ENCODE data around the gene SLC22A31.

- no peak for TF ChIP-seq CTCF (IDR thresholded peaks at IDR 0.05; ENCODE audit: insufficient read depth, low read length, poor library complexity, severe bottlenecking)
- TF ChIP-seq EZH2phosphoT487 (conservative IDR thresholded peaks at IDR 0.05; ENCODE audit: low read length): no peak
Measured at GRCh38 chr16:89163297-89163696, 37.0 kb downstream of the SLC22A31 start.
